ENCODE data around the gene ZNF408. TPM values are rescaled to one million over a fixed set of nuclear protein-coding genes. Genes with fewer than 3 reads are reported as not detected.
A peak's percentile ranks its signal among the peaks of the same experiment; 100 is the strongest.

The ZNF408 gene
- polyA plus RNA-seq, 1 of the 3 experiments (the other 2 are of a cell fraction): 7.1 TPM

- H3K36me3 ChIP-seq (replicated peaks in 1 of 2; ENCODE audit: control insufficient read depth in 1 of 2, insufficient read depth in 2 of 2, low read length in 1 of 2): no peaks in the 10 kb centered on the region
- H3K4me3 ChIP-seq (ENCODE audit: low read depth in 2 of 2, low read length in 1 of 2): no peak overlapping the region
- no peaks in the 10 kb centered on the region for H3K9me2 ChIP-seq
- peaks cover 0 to 9% of the 10 kb centered on the region in 2 experiments; a peak in 2 of 4 replicates for H3K4me1 ChIP-seq (ENCODE audit: control insufficient read depth in 1 of 2, insufficient read depth in 2 of 2, low read depth in 1 of 2, low read length in 1 of 2)
- POLR2A ChIA-PET: interaction anchor here (0.5 kb wide), 1 partner anchor 28 kb away, joined by 3 read pairs; no protein-coding TSS in a partner anchor
- H3K9me3 ChIP-seq: no peaks in the 10 kb centered on the region
- no peaks in the 10 kb centered on the region for H4K20me1 ChIP-seq (ENCODE audit: insufficient read depth)
- H3K4me2 ChIP-seq: no peak overlapping the region
- WGBS (ENCODE audit: low lambda C conversion rate): 82% methylated on average over 11 of the region's 11 CpGs
- no peak for TF ChIP-seq CHD2 (IDR thresholded peaks at IDR 0.05; ENCODE audit: low read length, partially characterized antibody)
- peaks cover 15% of the 10 kb centered on the region for H3F3A ChIP-seq (replicated peaks; ENCODE audit: insufficient read depth)
- CTCF ChIA-PET: no interaction called here
- no peaks in the 10 kb centered on the region for H3K27me3 ChIP-seq (ENCODE audit: insufficient read depth)
- H3K79me2 ChIP-seq (ENCODE audit: insufficient read depth): no peaks in the 10 kb centered on the region
- DNase-seq: no peak
- H3K9ac ChIP-seq: no peak overlapping the region
- no peak overlapping the region for H3K27ac ChIP-seq (ENCODE audit: low read depth in 2 of 2, low read length in 1 of 2)
- H2AFZ ChIP-seq (ENCODE audit: low read depth): peak overlapping the region; percentile 65; the same call in 1 of the 2 replicates
Measured at GRCh38 chr11:46718155-46719019, 17.6 kb downstream of the ZNF408 start.

- Histone ChIP-seq H3F3A (replicated peaks; ENCODE audit: insufficient read depth) (peaks cover 9% of the 10 kb centered on the region), H3K36me3 (replicated peaks in 1 of 2; ENCODE audit: control insufficient read depth in 1 of 2, insufficient read depth in 2 of 2, low read length in 1 of 2) (no peaks in the 10 kb centered on the region), H3K9me3 (no peaks in the 10 kb centered on the region), H3K4me3 (ENCODE audit: low read depth in 2 of 2, low read length in 1 of 2) (no peak within 1 kb of the TSS), H4K20me1 (ENCODE audit: insufficient read depth) (no peaks in the 10 kb centered on the region), H3K4me1 (ENCODE audit: control insufficient read depth in 1 of 2, insufficient read depth in 2 of 2, low read depth in 1 of 2, low read length in 1 of 2) (peaks cover 0 to 6% of the 10 kb centered on the region in 2 experiments; a peak in 2 of 4 replicates), H3K9ac (no peak within 1 kb of the TSS), H3K9me2 (no peaks in the 10 kb centered on the region), H3K4me2 (no peak within 1 kb of the TSS), H3K27me3 (ENCODE audit: insufficient read depth) (no peaks in the 10 kb centered on the region), H3K27ac (ENCODE audit: low read depth in 2 of 2, low read length in 1 of 2) (no peak within 1 kb of the TSS), H2AFZ (ENCODE audit: low read depth) (peak within 1 kb of the TSS; percentile 65; the same call in 1 of the 2 replicates), H3K79me2 (ENCODE audit: insufficient read depth) (no peaks in the 10 kb centered on the region)
- WGBS (ENCODE audit: low lambda C conversion rate): 82% methylated on average over 2 of the region's 7 CpGs
- no peak for DNase-seq
- CTCF ChIA-PET: interaction anchor here (0.8 kb wide), 1 partner anchor 636 kb away, joined by 3 read pairs; no protein-coding TSS in a partner anchor
- no peak for TF ChIP-seq RCOR1 (IDR thresholded peaks at IDR 0.05; ENCODE audit: low read length)
- TF ChIP-seq NFIC (IDR thresholded peaks at IDR 0.05; ENCODE audit: borderline replicate concordance): no peak
- no peak for TF ChIP-seq MEF2A (IDR thresholded peaks at IDR 0.05; ENCODE audit: borderline replicate concordance, low read depth)
- no peak for TF ChIP-seq NRF1 (IDR thresholded peaks at IDR 0.05; ENCODE audit: low read depth, low read length)
- TF ChIP-seq RXRA (IDR thresholded peaks at IDR 0.05; ENCODE audit: borderline replicate concordance, low read depth): no peak
- TF ChIP-seq FOXJ3 (CRISPR knock-in tag; IDR thresholded peaks at IDR 0.05): no peak
- no peak for TF ChIP-seq USF2 (IDR thresholded peaks at IDR 0.05; ENCODE audit: borderline replicate concordance, low read depth, low read length)
- no peak for TF ChIP-seq SMC3 (IDR thresholded peaks at IDR 0.05; ENCODE audit: low read depth, low read length)
- TF ChIP-seq GATA2 (CRISPR knock-in tag; IDR thresholded peaks at IDR 0.05): no peak
- no peak for TF ChIP-seq EP300 (IDR thresholded peaks at IDR 0.05; ENCODE audit: borderline replicate concordance in 1 of 2, low read depth in 1 of 2, low read length in 1 of 2)
- no peak for TF ChIP-seq RAD21 (IDR thresholded peaks at IDR 0.05; ENCODE audit: low read length)
- no peak for TF ChIP-seq SIN3A (IDR thresholded peaks at IDR 0.05; ENCODE audit: borderline replicate concordance, low read depth, low read length)
- TF ChIP-seq REST (IDR thresholded peaks at IDR 0.05; ENCODE audit: low read depth, low read length): no peak
- TF ChIP-seq FOSL2 (IDR thresholded peaks at IDR 0.05; ENCODE audit: borderline replicate concordance, low read depth): no peak
- TF ChIP-seq GABPA (IDR thresholded peaks at IDR 0.05; ENCODE audit: low read depth): no peak
- TF ChIP-seq PBX3 (IDR thresholded peaks at IDR 0.05): no peak
- TF ChIP-seq ELF1 (IDR thresholded peaks at IDR 0.05): no peak
- TF ChIP-seq TCF12 (IDR thresholded peaks at IDR 0.05): no peak
- no peak for TF ChIP-seq MAX (IDR thresholded peaks at IDR 0.05; ENCODE audit: low read depth)
- TF ChIP-seq MXI1 (IDR thresholded peaks at IDR 0.05; ENCODE audit: low read depth, low read length): no peak
- POLR2A ChIA-PET: interaction anchor here (0.5 kb wide), 1 partner anchor 29 kb away, joined by 3 read pairs; no protein-coding TSS in a partner anchor
Measured at GRCh38 chr11:46719048-46719542, 18.3 kb downstream of the ZNF408 start, which contains the start of gene F2. F2 (plus strand) TSS chr11:46719213; CDS start chr11:46719236, 23 bp downstream.
